HCT116 (cell line): ENCODE results near the gene MEIS2. TPM values are rescaled to one million over a fixed set of nuclear protein-coding genes. Genes with fewer than 3 reads are reported as not detected.

Source experiments
- ATAC-seq: fragments of 200-7000 bp; cut with Tn5 transposase; 2 replicates; pipeline ENCODE4 v1.9.1; 2020; ENCODE audit warnings: mild to moderate bottlenecking, moderate library complexity
- BruUV-seq: library from RNA; stranded (reverse); fragments of 400-500 nt; replicated peaks from 2 replicates; lab custom pipeline; 2021; lab: Mats Ljungman, UMichigan
- CTCF ChIA-PET: fragments of 300-600 bp; sonication (Branson Sonifier 250); formaldehyde crosslinking; loops from one replicate; lab custom pipeline; 2021; ENCODE audit warnings: antibody characterized with exemption; lab: Charles Lee
- POLR2A ChIA-PET: fragments of 300-600, 350-600 bp; sonication (Branson Sonifier 250); formaldehyde crosslinking; loops from one replicate; lab custom pipeline; 2021; ENCODE audit warnings: antibody characterized with exemption; lab: Charles Lee
- RAD21 ChIA-PET, 2 experiments: fragments of 300-600 bp; sonication (Branson Sonifier 250); formaldehyde crosslinking; loops; one replicate each; lab custom pipeline; 2023; ENCODE audit warnings: low total read pairs in 2 of 2; ENCODE audit not compliant: uncharacterized antibody in 2 of 2, unreplicated experiment in 2 of 2, low non-redundant PET in 1 of 2; lab: Charles Lee
- DNase-seq: peaks from one replicate; pipeline ENCODE4 v3.0.0-alpha.2; 2010; ENCODE audit warnings: low read depth, low spot score
- H2AFZ ChIP-seq: fragments of 200-600 bp; shearing (Covaris generic), sonication (generic); 2 replicates; pipeline ENCODE4 v1.6.1; 2017; ENCODE audit warnings: low read depth, mixed run types, mixed read lengths, antibody characterized with exemption, low read length; ENCODE audit not compliant: poor library complexity, severe bottlenecking
- H3K27ac ChIP-seq: 2 replicates; pipeline ENCODE4 v1.5.1; 2012; ENCODE audit warnings: low read depth, low read length
- H3K27me3 ChIP-seq: fragments of 200-600 bp; sonication (generic); 2 replicates; pipeline ENCODE4 v1.6.1; 2016; ENCODE audit warnings: mixed run types, low read length, mixed read lengths; ENCODE audit not compliant: insufficient read depth
- H3K36me3 ChIP-seq, 2 experiments: fragments of 200-500 bp in 1 of 2; fragments of 200-600 bp in 1 of 2; sonication (Bioruptor generic) in 1 of 2; sonication (generic) in 1 of 2; 2 replicates each; pipeline versions ENCODE4 v1.5.1 to v1.6.1; 2014 to 2016; ENCODE audit warnings: low read length in 2 of 2, inconsistent platforms in 1 of 2, mixed read lengths in 1 of 2, mixed run types in 1 of 2; ENCODE audit not compliant: insufficient read depth in 2 of 2, control insufficient read depth in 1 of 2
- H3K4me1 ChIP-seq, 2 experiments: fragments of 200-600 bp in 1 of 2; sonication (generic) in 1 of 2; 2 replicates each; pipeline versions ENCODE4 v1.5.1 to v1.6.1; 2012 to 2017; ENCODE audit warnings: low read length in 2 of 2, inconsistent platforms in 1 of 2, mild to moderate bottlenecking in 1 of 2, mixed read lengths in 1 of 2, mixed run types in 1 of 2, moderate library complexity in 1 of 2; ENCODE audit not compliant: insufficient read depth in 2 of 2, control insufficient read depth in 1 of 2
- H3K4me2 ChIP-seq: fragments of 200-600 bp; sonication (generic); 2 replicates; pipeline ENCODE4 v1.6.1; 2017; ENCODE audit warnings: mixed run types, low read length, mixed read lengths
- H3K4me3 ChIP-seq, 2 experiments: fragments of 200-600 bp in 1 of 2; sonication (generic) in 1 of 2; replicated peaks in 1 of 2; 2 replicates each; pipeline ENCODE4 v1.5.1; 2011 to 2016; ENCODE audit warnings: low read length in 2 of 2, control low read depth in 1 of 2, low read depth in 1 of 2, mild to moderate bottlenecking in 1 of 2, mixed read lengths in 1 of 2, mixed run types in 1 of 2
- H3K79me2 ChIP-seq: fragments of 200-600 bp; sonication (generic); 2 replicates; pipeline ENCODE4 v1.6.1; 2017; ENCODE audit warnings: mild to moderate bottlenecking, mixed run types, low read length, moderate library complexity, mixed read lengths; ENCODE audit not compliant: insufficient read depth
- H3K9ac ChIP-seq: fragments of 200-600 bp; sonication (generic); 2 replicates; pipeline ENCODE4 v1.6.1; 2016; ENCODE audit warnings: low read length, mixed read lengths
- H3K9me2 ChIP-seq: fragments of 200-600 bp; sonication (generic), shearing (Covaris generic); 2 replicates; pipeline ENCODE4 v1.6.1; 2017; ENCODE audit warnings: mixed run types, mild to moderate bottlenecking, moderate library complexity; ENCODE audit not compliant: insufficient read depth
- H3K9me3 ChIP-seq, 2 experiments: fragments of 200-500 bp in 1 of 2; fragments of 200-600 bp in 1 of 2; sonication (Bioruptor generic) in 1 of 2; sonication (generic) in 1 of 2; 2 replicates each; pipeline ENCODE4 v1.6.1; 2014 to 2017; ENCODE audit warnings: low read length in 2 of 2, mixed read lengths in 2 of 2, inconsistent platforms in 1 of 2, low read depth in 1 of 2, mild to moderate bottlenecking in 1 of 2, mixed run types in 1 of 2, moderate library complexity in 1 of 2; ENCODE audit not compliant: control insufficient read depth in 1 of 2, insufficient read depth in 1 of 2
- H4K20me1 ChIP-seq: fragments of 200-600 bp; sonication (generic), shearing (Covaris generic); 2 replicates; pipeline ENCODE4 v1.6.1; 2017; ENCODE audit warnings: mixed run types, mild to moderate bottlenecking, moderate library complexity; ENCODE audit not compliant: insufficient read depth
- EZH2phosphoT487 ChIP-seq: fragments of 200-600 bp; IDR thresholded peaks from 2 replicates; pipeline ENCODE4 v1.6.1; 2018; ENCODE audit warnings: antibody characterized with exemption, borderline replicate concordance
- JUND ChIP-seq: IDR thresholded peaks from 2 replicates; pipeline ENCODE4 v1.6.1; 2012
- RAD21 ChIP-seq: IDR thresholded peaks from 2 replicates; pipeline ENCODE4 v1.6.1; 2012; ENCODE audit warnings: low read depth, mild to moderate bottlenecking
- SP1 ChIP-seq: IDR thresholded peaks from 2 replicates; pipeline ENCODE4 v1.6.1; 2012; ENCODE audit warnings: low read depth
- SRF ChIP-seq: IDR thresholded peaks from 2 replicates; pipeline ENCODE4 v1.6.1; 2012; ENCODE audit warnings: low read depth
- ZFX ChIP-seq: fragments of 450-650 bp; IDR thresholded peaks from 2 replicates; pipeline ENCODE4 v1.6.1; 2017
- intact Hi-C: fragments of 100-400 bp; cut with micrococcal nuclease; formaldehyde crosslinking; loops from 2 replicates; pipeline ENCODE4 v1.10.0; 2022
- total RNA-seq: library from RNA; stranded (reverse); gene quantifications from one replicate; pipeline ENCODE4 v1.2.1, GENCODE V29; 2021; ENCODE audit not compliant: unreplicated experiment
- TF ChIP-seq, protein P1 (sequence below): IDR thresholded peaks from 2 replicates; pipeline ENCODE4 v1.6.1; 2012
- TF ChIP-seq, protein P2 (sequence below): IDR thresholded peaks from 2 replicates; pipeline ENCODE4 v1.6.1; 2012; ENCODE audit warnings: low read depth

The MEIS2 gene
- total RNA-seq, 1 experiment from 2014 or later, result 11.5 TPM

- Histone ChIP-seq H3K27me3 (no peaks in the 10 kb centered on the region), H3K4me2 (no peak overlapping the region), H3K9ac (no peak overlapping the region), H3K79me2 (no peaks in the 10 kb centered on the region), H3K9me2 (no peaks in the 10 kb centered on the region), H3K4me1 (no peaks in the 10 kb centered on the region), H3K36me3 (no peaks in the 10 kb centered on the region), H3K9me3 (no peaks in the 10 kb centered on the region), H4K20me1 (no peaks in the 10 kb centered on the region), H3K4me3 (no peak overlapping the region), H3K27ac (no peak overlapping the region), H2AFZ (no peak overlapping the region)
- ChIA-PET CTCF (no interaction called here), RAD21 (no interaction called here), POLR2A (no interaction called here)
- TF ChIP-seq, protein P1, sequence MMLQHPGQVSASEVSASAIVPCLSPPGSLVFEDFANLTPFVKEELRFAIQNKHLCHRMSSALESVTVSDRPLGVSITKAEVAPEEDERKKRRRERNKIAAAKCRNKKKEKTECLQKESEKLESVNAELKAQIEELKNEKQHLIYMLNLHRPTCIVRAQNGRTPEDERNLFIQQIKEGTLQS, result no peak
- TF ChIP-seq RAD21 (no peak), EZH2phosphoT487 (no peak), SP1 (no peak), SRF (no peak), JUND (no peak), ZFX (no peak)
- TF ChIP-seq, protein P2, sequence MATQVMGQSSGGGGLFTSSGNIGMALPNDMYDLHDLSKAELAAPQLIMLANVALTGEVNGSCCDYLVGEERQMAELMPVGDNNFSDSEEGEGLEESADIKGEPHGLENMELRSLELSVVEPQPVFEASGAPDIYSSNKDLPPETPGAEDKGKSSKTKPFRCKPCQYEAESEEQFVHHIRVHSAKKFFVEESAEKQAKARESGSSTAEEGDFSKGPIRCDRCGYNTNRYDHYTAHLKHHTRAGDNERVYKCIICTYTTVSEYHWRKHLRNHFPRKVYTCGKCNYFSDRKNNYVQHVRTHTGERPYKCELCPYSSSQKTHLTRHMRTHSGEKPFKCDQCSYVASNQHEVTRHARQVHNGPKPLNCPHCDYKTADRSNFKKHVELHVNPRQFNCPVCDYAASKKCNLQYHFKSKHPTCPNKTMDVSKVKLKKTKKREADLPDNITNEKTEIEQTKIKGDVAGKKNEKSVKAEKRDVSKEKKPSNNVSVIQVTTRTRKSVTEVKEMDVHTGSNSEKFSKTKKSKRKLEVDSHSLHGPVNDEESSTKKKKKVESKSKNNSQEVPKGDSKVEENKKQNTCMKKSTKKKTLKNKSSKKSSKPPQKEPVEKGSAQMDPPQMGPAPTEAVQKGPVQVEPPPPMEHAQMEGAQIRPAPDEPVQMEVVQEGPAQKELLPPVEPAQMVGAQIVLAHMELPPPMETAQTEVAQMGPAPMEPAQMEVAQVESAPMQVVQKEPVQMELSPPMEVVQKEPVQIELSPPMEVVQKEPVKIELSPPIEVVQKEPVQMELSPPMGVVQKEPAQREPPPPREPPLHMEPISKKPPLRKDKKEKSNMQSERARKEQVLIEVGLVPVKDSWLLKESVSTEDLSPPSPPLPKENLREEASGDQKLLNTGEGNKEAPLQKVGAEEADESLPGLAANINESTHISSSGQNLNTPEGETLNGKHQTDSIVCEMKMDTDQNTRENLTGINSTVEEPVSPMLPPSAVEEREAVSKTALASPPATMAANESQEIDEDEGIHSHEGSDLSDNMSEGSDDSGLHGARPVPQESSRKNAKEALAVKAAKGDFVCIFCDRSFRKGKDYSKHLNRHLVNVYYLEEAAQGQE, result no peak
- intact Hi-C loops, result no loop called here
- no peak for ATAC-seq
- no TSS peak for BruUV-seq
- no peak for DNase-seq
Observed at GRCh38 chr15:36856339-36856973, 243.9 kb downstream of the MEIS2 start.
